Endothelial cell of umbilical vein (primary cell): ENCODE results near the gene UTF1. TPM values are rescaled to one million over a fixed set of nuclear protein-coding genes. Genes with fewer than 3 reads are reported as not detected.

Experiments used
- BruUV-seq: library from RNA; stranded (reverse); fragments of 400-500 nt; replicated peaks from 2 replicates; lab custom pipeline; 2021; lab: Mats Ljungman, UMichigan
- CTCF ChIA-PET: fragments of 300-600, 350-600 bp; sonication (Branson Sonifier 250); formaldehyde crosslinking; loops from one replicate; lab custom pipeline; 2021; ENCODE audit warnings: antibody characterized with exemption, inconsistent platforms; lab: Charles Lee
- POLR2A ChIA-PET: fragments of 300-600, 350-600 bp; sonication (Branson Sonifier 250); formaldehyde crosslinking; loops from one replicate; lab custom pipeline; 2021; ENCODE audit warnings: antibody characterized with exemption, inconsistent platforms; lab: Charles Lee
- DNase-seq: peaks from one replicate; pipeline ENCODE4 v3.0.0-alpha.2; 2011; ENCODE audit warnings: low read depth, low spot score
- FAIRE-seq: peaks from 2 replicates; lab custom pipeline; 2011; peaks lifted over from hg19 to GRCh38; lab: Jason Lieb, UNC
- H2AFZ ChIP-seq: 2 replicates; pipeline ENCODE4 v1.6.0; 2012; ENCODE audit warnings: low read depth, low read length, control low read depth, inconsistent platforms
- H3K27ac ChIP-seq: 2 replicates; pipeline ENCODE4 v1.5.1; 2011; ENCODE audit warnings: low read depth, mild to moderate bottlenecking, control low read depth, low read length, moderate library complexity; ENCODE audit not compliant: insufficient read depth
- H3K27me3 ChIP-seq, 2 experiments: 2 replicates each; pipeline versions ENCODE4 v1.6.0 to v1.6.1; 2011; ENCODE audit warnings: low read length in 2 of 2, mixed read lengths in 1 of 2; ENCODE audit not compliant: control insufficient read depth in 2 of 2, insufficient read depth in 2 of 2
- H3K36me3 ChIP-seq, 2 experiments: 2 replicates in 1 of 2; 3 replicates in 1 of 2; pipeline ENCODE4 v1.5.1; 2011; ENCODE audit warnings: low read length in 2 of 2, mild to moderate bottlenecking in 1 of 2, moderate library complexity in 1 of 2; ENCODE audit not compliant: control insufficient read depth in 2 of 2, insufficient read depth in 2 of 2; ENCODE audit errors: extremely low read depth in 1 of 2
- H3K4me1 ChIP-seq: 3 replicates; pipeline ENCODE4 v1.5.1; 2011; ENCODE audit warnings: mild to moderate bottlenecking, low read length; ENCODE audit not compliant: control insufficient read depth, insufficient read depth; ENCODE audit errors: extremely low read depth
- H3K4me2 ChIP-seq: 2 replicates; pipeline ENCODE4 v1.6.1; 2011; ENCODE audit warnings: low read length, control low read depth, mixed read lengths; ENCODE audit not compliant: insufficient read depth
- H3K4me3 ChIP-seq, 3 experiments: fragments of 200-600 bp in 1 of 3; sonication (generic), shearing (Covaris generic) in 1 of 3; replicated peaks in 1 of 3; 2 replicates each; pipeline ENCODE4 v1.5.1; 2011 to 2016; ENCODE audit warnings: control low read depth in 3 of 3, low read length in 3 of 3, mild to moderate bottlenecking in 2 of 3, inconsistent platforms in 1 of 3, low read depth in 1 of 3, moderate library complexity in 1 of 3; ENCODE audit not compliant: insufficient read depth in 1 of 3
- H3K79me2 ChIP-seq: 2 replicates; pipeline ENCODE4 v1.6.0; 2012; ENCODE audit warnings: low read length, inconsistent platforms; ENCODE audit not compliant: control insufficient read depth, insufficient read depth
- H3K9ac ChIP-seq: replicated peaks from 2 replicates; pipeline ENCODE3; 2011; ENCODE audit warnings: low read length, control low read depth; ENCODE audit not compliant: insufficient read depth; ENCODE audit errors: extremely low read depth
- H3K9me1 ChIP-seq: replicated peaks from 3 replicates; pipeline ENCODE4 v1.6.0; 2011; ENCODE audit warnings: mild to moderate bottlenecking, low read length; ENCODE audit not compliant: control insufficient read depth, insufficient read depth; ENCODE audit errors: extremely low read depth
- H3K9me3 ChIP-seq: replicated peaks from 2 replicates; pipeline ENCODE4 v1.5.1; 2012; ENCODE audit warnings: low read length, inconsistent platforms; ENCODE audit not compliant: control insufficient read depth, insufficient read depth
- H4K20me1 ChIP-seq: replicated peaks from 2 replicates; pipeline ENCODE3; 2011; ENCODE audit warnings: mild to moderate bottlenecking, low read length; ENCODE audit not compliant: control insufficient read depth, insufficient read depth; ENCODE audit errors: extremely low read depth
- EZH2 ChIP-seq: IDR thresholded peaks from 2 replicates; pipeline ENCODE4 v1.6.1; 2012; ENCODE audit warnings: borderline replicate concordance, low read depth, mild to moderate bottlenecking, moderate library complexity, low read length, inconsistent platforms; ENCODE audit not compliant: severe bottlenecking
- FOS ChIP-seq: IDR thresholded peaks from 2 replicates; pipeline ENCODE4 v1.6.1; 2011; ENCODE audit warnings: mild to moderate bottlenecking, low read length, moderate library complexity, borderline replicate concordance; ENCODE audit not compliant: insufficient read depth
- GATA2 ChIP-seq: IDR thresholded peaks from 2 replicates; pipeline ENCODE4 v1.7.0; 2011; ENCODE audit warnings: low read depth, mild to moderate bottlenecking, moderate library complexity, mixed read lengths, low read length; ENCODE audit not compliant: insufficient read length, insufficient read depth
- JUN ChIP-seq: IDR thresholded peaks from 2 replicates; pipeline ENCODE4 v1.6.1; 2011; ENCODE audit warnings: borderline replicate concordance, low read depth; ENCODE audit not compliant: insufficient read length, insufficient read depth
- MYC ChIP-seq: IDR thresholded peaks from one replicate; pipeline ENCODE4 v1.6.1; 2011; ENCODE audit warnings: mild to moderate bottlenecking, low read depth, low read length
- POLR2A ChIP-seq: IDR thresholded peaks from 2 replicates; pipeline ENCODE4 v1.6.1; 2012; ENCODE audit warnings: low read depth, mild to moderate bottlenecking, control low read depth, low read length
- POLR2AphosphoS5 ChIP-seq: IDR thresholded peaks from 2 replicates; pipeline ENCODE4 v1.6.1; 2012; ENCODE audit warnings: low read depth, mild to moderate bottlenecking, control low read depth, low read length, moderate library complexity; ENCODE audit not compliant: insufficient read depth
- dilution Hi-C: fragments of 300-500 bp; cut with MboI; formaldehyde crosslinking; loops from one replicate; pipeline ENCODE4 v1.15.0; 2019; ENCODE audit warnings: low sequenced_read_pairs; ENCODE audit not compliant: extremely low pct_ligation_motif_present
- intact Hi-C: fragments of 100-400 bp; cut with micrococcal nuclease; formaldehyde crosslinking; loops from one replicate; pipeline ENCODE4 v1.10.0; 2022
- polyA plus RNA-seq, 4 experiments: library from polyadenylated mRNA; depleted of rRNA in 3 of 4; stranded (reverse) in 3 of 4; unstranded in 1 of 4; fragments of >200 nt; gene quantifications; 2 replicates each; pipeline versions ENCODE4 v1.2.1 to v1.2.3, GENCODE V29; 2011 to 2012; ENCODE audit warnings: missing spikeins in 1 of 4
- total RNA-seq: library from RNA; stranded (reverse); gene quantifications from 2 replicates; pipeline ENCODE4 v1.2.3, GENCODE V29; 2021
- TF ChIP-seq, protein P1 (sequence below), 2 donors: IDR thresholded peaks; 1 replicate in 1 of 2; 2 replicates in 1 of 2; pipeline ENCODE4 v1.5.1; 2011; ENCODE audit warnings: low read length in 2 of 2, mild to moderate bottlenecking in 2 of 2, moderate library complexity in 2 of 2, control low read depth in 1 of 2, inconsistent platforms in 1 of 2, low read depth in 1 of 2; ENCODE audit not compliant: insufficient read depth in 1 of 2; ENCODE audit errors: extremely low read depth in 1 of 2
- TF ChIP-seq, protein P2 (sequence below): IDR thresholded peaks from 2 replicates; pipeline ENCODE4 v1.6.1; 2011; ENCODE audit not compliant: insufficient read depth, insufficient read length

The UTF1 gene
- total and polyA plus RNA-seq, 2 donors (not counting 3 experiments of a cell fraction or from before 2014, with no cell fraction given): not detected

DNA sequence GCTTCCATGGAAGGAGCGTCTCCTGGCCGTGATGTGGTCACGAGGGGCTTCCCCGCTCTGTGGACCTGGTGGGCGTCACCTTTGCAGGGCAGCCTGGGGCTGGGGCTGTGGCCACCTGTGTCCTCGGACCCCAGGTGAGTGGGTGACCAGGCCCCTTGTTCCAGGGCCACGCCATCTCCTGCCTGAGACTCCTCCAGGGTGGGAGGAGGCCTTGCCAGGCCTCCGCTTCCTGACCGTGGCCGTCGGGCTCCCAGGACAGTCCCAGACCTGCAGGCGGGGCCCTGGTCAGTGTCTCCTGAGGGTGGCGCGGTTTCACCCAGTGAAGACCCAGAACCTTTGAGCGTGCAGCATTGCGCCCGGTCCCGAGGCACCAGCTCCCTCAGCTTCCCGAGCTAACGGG is 20.4 kb upstream of the UTF1 start:
- POLR2A ChIA-PET: no interaction called here
- no peaks in the 10 kb centered on the region for H4K20me1 ChIP-seq
- H3K4me2 ChIP-seq: no peak overlapping the region
- no peak overlapping the region for H3K4me3 ChIP-seq
- no peaks in the 10 kb centered on the region for H3K9me1 ChIP-seq
- H2AFZ ChIP-seq: no peak overlapping the region
- dilution Hi-C loops (no loop called here), intact Hi-C loops (no loop called here)
- no TSS peak for BruUV-seq
- H3K27ac ChIP-seq: no peak overlapping the region
- FAIRE-seq: no peak
- no peak for DNase-seq
- TF ChIP-seq, protein P1, sequence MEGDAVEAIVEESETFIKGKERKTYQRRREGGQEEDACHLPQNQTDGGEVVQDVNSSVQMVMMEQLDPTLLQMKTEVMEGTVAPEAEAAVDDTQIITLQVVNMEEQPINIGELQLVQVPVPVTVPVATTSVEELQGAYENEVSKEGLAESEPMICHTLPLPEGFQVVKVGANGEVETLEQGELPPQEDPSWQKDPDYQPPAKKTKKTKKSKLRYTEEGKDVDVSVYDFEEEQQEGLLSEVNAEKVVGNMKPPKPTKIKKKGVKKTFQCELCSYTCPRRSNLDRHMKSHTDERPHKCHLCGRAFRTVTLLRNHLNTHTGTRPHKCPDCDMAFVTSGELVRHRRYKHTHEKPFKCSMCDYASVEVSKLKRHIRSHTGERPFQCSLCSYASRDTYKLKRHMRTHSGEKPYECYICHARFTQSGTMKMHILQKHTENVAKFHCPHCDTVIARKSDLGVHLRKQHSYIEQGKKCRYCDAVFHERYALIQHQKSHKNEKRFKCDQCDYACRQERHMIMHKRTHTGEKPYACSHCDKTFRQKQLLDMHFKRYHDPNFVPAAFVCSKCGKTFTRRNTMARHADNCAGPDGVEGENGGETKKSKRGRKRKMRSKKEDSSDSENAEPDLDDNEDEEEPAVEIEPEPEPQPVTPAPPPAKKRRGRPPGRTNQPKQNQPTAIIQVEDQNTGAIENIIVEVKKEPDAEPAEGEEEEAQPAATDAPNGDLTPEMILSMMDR (IDR thresholded peaks at IDR 0.05; ENCODE audit: extremely low read depth in 1 of 2, insufficient read depth in 1 of 2, low read depth in 1 of 2, low read length in 2 of 2): no peak
- TF ChIP-seq POLR2AphosphoS5 (no peak), POLR2A (no peak), EZH2 (no peak), JUN (no peak), GATA2 (no peak), MYC (no peak), FOS (no peak)
- TF ChIP-seq, protein P2, sequence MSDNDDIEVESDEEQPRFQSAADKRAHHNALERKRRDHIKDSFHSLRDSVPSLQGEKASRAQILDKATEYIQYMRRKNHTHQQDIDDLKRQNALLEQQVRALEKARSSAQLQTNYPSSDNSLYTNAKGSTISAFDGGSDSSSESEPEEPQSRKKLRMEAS: no peak
- no peaks in the 10 kb centered on the region for H3K4me1 ChIP-seq
- no peaks in the 10 kb centered on the region for H3K27me3 ChIP-seq
- no peaks in the 10 kb centered on the region for H3K36me3 ChIP-seq
- no peaks in the 10 kb centered on the region for H3K79me2 ChIP-seq
- no peak overlapping the region for H3K9ac ChIP-seq
- CTCF ChIA-PET: no interaction called here
- H3K9me3 ChIP-seq: no peaks in the 10 kb centered on the region
